Skin of body (tissue), 2 donors: ENCODE results near the gene HS1BP3. TPM values are rescaled to one million over a fixed set of nuclear protein-coding genes. Genes with fewer than 3 reads are reported as not detected.

Experiments
- DNase-seq: peaks from one replicate; lab custom pipeline; 2025; lab: John Stamatoyannopoulos, UW
- total RNA-seq: library from RNA; depleted of rRNA; stranded (reverse); fragments of >200 nt; gene quantifications from one replicate; pipeline ENCODE4 v1.2.3, GENCODE V29; 2014

HS1BP3 gene
- total RNA-seq, 1 donor from 2014 or later: 13.5 TPM

- DNase-seq: no peak
Observed at GRCh38 chr2:20585710-20586594, 64.9 kb downstream of the HS1BP3 start.

GRCh38 chr2:20585359-20585709 lies 65.6 kb downstream of the HS1BP3 start:
- DNase-seq: no peak

GRCh38 chr2:20584399-20585358 lies 66.2 kb downstream of the HS1BP3 start:
- DNase-seq: peak; percentile 75

- DNase-seq: no peak
Observed at GRCh38 chr2:20584045-20584398, 66.9 kb downstream of the HS1BP3 start.

GRCh38 chr2:20583425-20583881 lies 67.4 kb downstream of the HS1BP3 start:
- no peak for DNase-seq

GRCh38 chr2:20582600-20583221 lies 68.2 kb downstream of the HS1BP3 start:
- DNase-seq: no peak

GRCh38 chr2:20580690-20581437 lies 70.0 kb downstream of the HS1BP3 start:
- no peak for DNase-seq

GRCh38 chr2:20579866-20580265 lies 71.0 kb downstream of the HS1BP3 start:
- DNase-seq: no peak

- peak; percentile 87 for DNase-seq
Observed at GRCh38 chr2:20578895-20579825, 71.7 kb downstream of the HS1BP3 start.

GRCh38 chr2:20578266-20578894 lies 72.5 kb downstream of the HS1BP3 start:
- no peak for DNase-seq

GRCh38 chr2:20577495-20578235 lies 73.2 kb downstream of the HS1BP3 start:
- DNase-seq: no peak

- DNase-seq: no peak
Observed at GRCh38 chr2:20576598-20577115, 74.2 kb downstream of the HS1BP3 start.

- no peak for DNase-seq
Observed at GRCh38 chr2:20575935-20576597, 74.8 kb downstream of the HS1BP3 start.

- no peak for DNase-seq
Observed at GRCh38 chr2:20575414-20575813, 75.5 kb downstream of the HS1BP3 start.

- DNase-seq: no peak
Observed at GRCh38 chr2:20574930-20575329, 76.0 kb downstream of the HS1BP3 start.

GRCh38 chr2:20574423-20574911 lies 76.4 kb downstream of the HS1BP3 start:
- DNase-seq: no peak

GRCh38 chr2:20573620-20574422 lies 77.1 kb downstream of the HS1BP3 start:
- peak; percentile 48 for DNase-seq
